Measurements from ENCODE around the gene DMKN.
A peak's percentile ranks its signal among the peaks of the same experiment; 100 is the strongest.

Gene DMKN

GRCh38 chr19:35458731-35459391, 54.6 kb downstream of the DMKN start:
- Histone ChIP-seq H4K20me1 (no peaks in the 10 kb centered on the region), H3K9me3 (replicated peaks in 1 of 11) (no peaks in the 10 kb centered on the region), H3K4me2 (peak overlapping the region; percentile 75 to 95 (median 90)), H3K9ac (peak overlapping the region in 9 of 11 experiments; percentile 61 to 85 (median 74); a peak in 16 of 22 replicates), H3K27me3 (no peaks in the 10 kb centered on the region), H3K4me1 (peaks cover 64 to 95% (median 83%) of the 10 kb centered on the region in 10 experiments), H3K27ac (peak overlapping the region in 10 of 11 experiments; percentile 76 to 97 (median 88); a peak in 19 of 22 replicates), H3K36me3 (no peaks in the 10 kb centered on the region), H3K4me3 (no peak overlapping the region)
- TF ChIP-seq Cebpa-rat (IDR thresholded peaks at IDR 0.05): peak in 3 of 11 experiments; percentile 36 to 83 (median 59); a peak in 4 of 22 replicates

GRCh38 chr19:35458192-35458591, 55.3 kb downstream of the DMKN start:
- no peaks in the 10 kb centered on the region for H3K27me3 ChIP-seq
- H3K4me2 ChIP-seq: peak overlapping the region; percentile 75 to 95 (median 90); a peak in 21 of 22 replicates
- H4K20me1 ChIP-seq: no peaks in the 10 kb centered on the region
- no peak for TF ChIP-seq Cebpa-rat (IDR thresholded peaks at IDR 0.05)
- H3K36me3 ChIP-seq: no peaks in the 10 kb centered on the region
- H3K4me1 ChIP-seq: peaks cover 57 to 88% (median 76%) of the 10 kb centered on the region in 10 experiments
- H3K9ac ChIP-seq: no peak overlapping the region
- H3K9me3 ChIP-seq (replicated peaks in 1 of 11): no peaks in the 10 kb centered on the region
- H3K4me3 ChIP-seq: no peak overlapping the region
- peak overlapping the region in 9 of 11 experiments; percentile 84 to 97 (median 89); a peak in 16 of 22 replicates for H3K27ac ChIP-seq

GRCh38 chr19:35457173-35457572, 56.3 kb downstream of the DMKN start:
- no peak overlapping the region for H3K4me3 ChIP-seq
- H4K20me1 ChIP-seq: peaks cover 0 to 8% (median 0%) of the 10 kb centered on the region in 11 experiments; a peak in 1 of 22 replicates
- H3K9me3 ChIP-seq (replicated peaks in 1 of 11): no peaks in the 10 kb centered on the region
- no peaks in the 10 kb centered on the region for H3K27me3 ChIP-seq
- 0 out of 22 replicates have a peak overlapping the region, but pooled peaks of 3 of the 11 experiments have one; percentile 3 to 94 (median 89) for H3K27ac ChIP-seq
- H3K4me2 ChIP-seq: peak overlapping the region in 7 of 11 experiments; percentile 0 to 95 (median 91); a peak in 6 of 22 replicates
- TF ChIP-seq Cebpa-rat (IDR thresholded peaks at IDR 0.05): no peak
- peaks cover 0 to 6% (median 0%) of the 10 kb centered on the region in 11 experiments; a peak in 1 of 22 replicates for H3K36me3 ChIP-seq
- H3K9ac ChIP-seq: no peak overlapping the region
- peaks cover 50 to 91% (median 75%) of the 10 kb centered on the region in 10 experiments for H3K4me1 ChIP-seq

GRCh38 chr19:35455616-35456201, 57.7 kb downstream of the DMKN start:
- H3K4me3 ChIP-seq: no peak overlapping the region
- peaks cover 50 to 91% (median 75%) of the 10 kb centered on the region in 10 experiments for H3K4me1 ChIP-seq
- H3K27ac ChIP-seq: peak overlapping the region in 4 of 11 experiments; percentile 8 to 42 (median 22); a peak in 7 of 22 replicates
- H3K4me2 ChIP-seq: peak overlapping the region; percentile 19 to 91 (median 35); a peak in 14 of 22 replicates
- peaks cover 0 to 9% (median 0%) of the 10 kb centered on the region in 11 experiments; a peak in 4 of 22 replicates for H3K36me3 ChIP-seq
- H3K9ac ChIP-seq: peak overlapping the region in 3 of 11 experiments; percentile 11 to 34 (median 16); a peak in 2 of 22 replicates
- peaks cover 0 to 12% (median 0%) of the 10 kb centered on the region in 11 experiments; a peak in 1 of 22 replicates for H4K20me1 ChIP-seq
- no peaks in the 10 kb centered on the region for H3K9me3 ChIP-seq (replicated peaks in 1 of 11)
- no peaks in the 10 kb centered on the region for H3K27me3 ChIP-seq
- TF ChIP-seq Cebpa-rat (IDR thresholded peaks at IDR 0.05): no peak

GRCh38 chr19:35454663-35455062, 58.8 kb downstream of the DMKN start:
- Histone ChIP-seq H3K9me3 (replicated peaks in 1 of 11) (no peaks in the 10 kb centered on the region), H3K9ac (no peak overlapping the region), H3K4me1 (peaks cover 50 to 91% (median 75%) of the 10 kb centered on the region in 10 experiments), H3K27ac (no peak overlapping the region), H3K4me3 (no peak overlapping the region), H3K36me3 (peaks cover 0 to 19% (median 0%) of the 10 kb centered on the region in 11 experiments; a peak in 5 of 22 replicates), H3K27me3 (no peaks in the 10 kb centered on the region), H3K4me2 (peak overlapping the region in 3 of 11 experiments; percentile 12 to 22 (median 18); a peak in 3 of 22 replicates), H4K20me1 (peaks cover 0 to 12% (median 0%) of the 10 kb centered on the region in 11 experiments; a peak in 1 of 22 replicates)
- TF ChIP-seq Cebpa-rat (IDR thresholded peaks at IDR 0.05): no peak

- peak overlapping the region in 3 of 10 experiments; percentile 41 to 57 (median 57); a peak in 7 of 20 replicates for H3K4me3 ChIP-seq
- no peaks in the 10 kb centered on the region for H3K9me3 ChIP-seq (replicated peaks in 1 of 11)
- no peak for TF ChIP-seq Cebpa-rat (IDR thresholded peaks at IDR 0.05)
- H3K9ac ChIP-seq: peak overlapping the region in 7 of 11 experiments; percentile 2 to 88 (median 35); a peak in 7 of 22 replicates
- no peaks in the 10 kb centered on the region for H3K27me3 ChIP-seq
- peaks cover 0 to 20% (median 0%) of the 10 kb centered on the region in 11 experiments; a peak in 5 of 22 replicates for H3K36me3 ChIP-seq
- peaks cover 60 to 89% (median 76%) of the 10 kb centered on the region in 10 experiments for H3K4me1 ChIP-seq
- H3K27ac ChIP-seq: peak overlapping the region in 8 of 11 experiments; percentile 18 to 99 (median 46); a peak in 11 of 22 replicates
- H3K4me2 ChIP-seq: peak overlapping the region; percentile 61 to 99 (median 90)
- H4K20me1 ChIP-seq: peaks cover 0 to 12% (median 0%) of the 10 kb centered on the region in 11 experiments; a peak in 1 of 22 replicates
These were observed 61.9 kb downstream of the DMKN start for GRCh38 chr19:35451338-35452096.

GRCh38 chr19:35449359-35450043, 63.9 kb downstream of the DMKN start:
- Histone ChIP-seq H3K9ac (peak overlapping the region in 8 of 11 experiments; percentile 64 to 88 (median 82); a peak in 15 of 22 replicates), H4K20me1 (peaks cover 0 to 12% (median 0%) of the 10 kb centered on the region in 11 experiments; a peak in 1 of 22 replicates), H3K27me3 (no peaks in the 10 kb centered on the region)

More at GRCh38 chr19:35449359-35450043, 63.9 kb downstream of the DMKN start:
- H3K27ac ChIP-seq: peak overlapping the region; percentile 3 to 99 (median 84); a peak in 21 of 22 replicates
- no peaks in the 10 kb centered on the region for H3K9me3 ChIP-seq (replicated peaks in 1 of 11)
- peak overlapping the region; percentile 65 to 99 (median 90) for H3K4me2 ChIP-seq
- peaks cover 0 to 20% (median 0%) of the 10 kb centered on the region in 11 experiments; a peak in 5 of 22 replicates for H3K36me3 ChIP-seq
- H3K4me1 ChIP-seq: peaks cover 52 to 89% (median 81%) of the 10 kb centered on the region in 10 experiments
- no peak for TF ChIP-seq Cebpa-rat (IDR thresholded peaks at IDR 0.05)
- H3K4me3 ChIP-seq: peak overlapping the region in 8 of 10 experiments; percentile 7 to 57 (median 38); a peak in 11 of 20 replicates

All from BLaER1 treated with 17β-estradiol and CSF1 and Interleukin-3, amounts not matched to agents 10 nM and 100 nM (cell line).